22Rv1 (cell line): Measurements from ENCODE around the gene LTF.

Source experiments
- H3K27ac ChIP-seq: fragments of 450-650 bp; 2 replicates; pipeline ENCODE4 v1.5.1; 2017
- CTCF ChIP-seq: fragments of 450-650 bp; IDR thresholded peaks from 2 replicates; pipeline ENCODE4 v1.5.1; 2017; ENCODE audit warnings: mild to moderate bottlenecking
- ZFX ChIP-seq: fragments of 450-650 bp; IDR thresholded peaks from 2 replicates; pipeline ENCODE4 v1.6.1; 2017; ENCODE audit warnings: antibody characterized with exemption, borderline replicate concordance

The LTF gene

GRCh38 chr3:46464326-46465195 lies at the start of gene LTF:
LTF (minus strand) TSS chr3:46464905; CDS start chr3:46464867, 38 bp downstream.
- no peak within 1 kb of the TSS for H3K27ac ChIP-seq
- TF ChIP-seq ZFX: no peak
- TF ChIP-seq CTCF: no peak

- no peak overlapping the region for H3K27ac ChIP-seq
These were observed 47.6 kb upstream of the LTF start for GRCh38 chr3:46512191-46512749.

GRCh38 chr3:46509661-46510187 lies 45.0 kb upstream of the LTF start:
- TF ChIP-seq ZFX (no peak), CTCF (no peak)
- H3K27ac ChIP-seq: no peak overlapping the region

More at GRCh38 chr3:46512191-46512749, 47.6 kb upstream of the LTF start:
- TF ChIP-seq CTCF (no peak), ZFX (no peak)

- no peak overlapping the region for H3K27ac ChIP-seq
- TF ChIP-seq ZFX (no peak), CTCF (no peak)
These were observed 44.3 kb upstream of the LTF start for GRCh38 chr3:46508850-46509591.

- no peak overlapping the region for H3K27ac ChIP-seq
- TF ChIP-seq CTCF: no peak
- no peak for TF ChIP-seq ZFX
These were observed 41.8 kb upstream of the LTF start for GRCh38 chr3:46506526-46506925.

GRCh38 chr3:46505953-46506352 lies 41.2 kb upstream of the LTF start:
- TF ChIP-seq ZFX: no peak
- TF ChIP-seq CTCF: no peak
- H3K27ac ChIP-seq: no peak overlapping the region
